Peyer's patch (tissue), 4 donors: Measurements from ENCODE around the gene CRADD.

ENCODE experiments used
- CTCF ChIP-seq, 6 experiments: fragments of 450-650 bp in 4 of 6; fragments of 200-600 bp in 2 of 6; sonication (generic) in 1 of 6; IDR thresholded peaks; one replicate each; pipeline ENCODE4 v1.5.1; 2017 to 2019; ENCODE audit warnings: antibody characterized with exemption in 6 of 6, mild to moderate bottlenecking in 3 of 6, moderate library complexity in 1 of 6
- POLR2A ChIP-seq, 2 donors: fragments of 450-650 bp; IDR thresholded peaks; one replicate each; pipeline ENCODE4 v1.5.1; 2017; ENCODE audit warnings: antibody characterized with exemption in 2 of 2, mild to moderate bottlenecking in 2 of 2, moderate library complexity in 2 of 2

- TF ChIP-seq CTCF (IDR thresholded peaks at IDR 0.05) = no peak
- TF ChIP-seq POLR2A (IDR thresholded peaks at IDR 0.05) = no peak
These were observed 574 bp upstream of the CRADD start for GRCh38 chr12:93676408-93677194.
